Fibroblast of lung (primary cell): Measurements from ENCODE around the gene ATP5MC2. TPM values are rescaled to one million over a fixed set of nuclear protein-coding genes. Genes with fewer than 3 reads are reported as not detected.
A peak's percentile ranks its signal among the peaks of the same experiment; 100 is the strongest.

Source experiments
- DNase-seq, 2 donors: peaks; one replicate each; pipeline versions ENCODE4 v3.0.0 to v3.0.0-alpha.2; 2010; ENCODE audit warnings: low read depth in 2 of 2
- H2AFZ ChIP-seq: 2 replicates; pipeline ENCODE4 v1.5.1; 2012; ENCODE audit warnings: low read length, control low read depth, inconsistent platforms
- H3K27ac ChIP-seq: 2 replicates; pipeline ENCODE4 v1.5.1; 2011; ENCODE audit warnings: low read length, control low read depth; ENCODE audit not compliant: insufficient read depth
- H3K27me3 ChIP-seq: 2 replicates; pipeline ENCODE4 v1.5.1; 2011; ENCODE audit warnings: mild to moderate bottlenecking, low read length; ENCODE audit not compliant: control insufficient read depth, insufficient read depth
- H3K36me3 ChIP-seq: 2 replicates; pipeline ENCODE4 v1.5.1; 2011; ENCODE audit warnings: low read length; ENCODE audit not compliant: control insufficient read depth, insufficient read depth
- H3K4me1 ChIP-seq: 2 replicates; pipeline ENCODE4 v1.5.1; 2011; ENCODE audit warnings: low read length; ENCODE audit not compliant: control insufficient read depth, insufficient read depth; ENCODE audit errors: extremely low read depth
- H3K4me2 ChIP-seq: 2 replicates; pipeline ENCODE4 v1.5.1; 2011; ENCODE audit warnings: low read length, control low read depth; ENCODE audit not compliant: insufficient read depth; ENCODE audit errors: extremely low read depth
- H3K4me3 ChIP-seq, 4 experiments: fragments of 200-600 bp in 1 of 4; sonication (generic) in 1 of 4; replicated peaks in 1 of 4; 2 replicates each; pipeline ENCODE4 v1.5.1; 2011 to 2016; ENCODE audit warnings: low read length in 4 of 4, low read depth in 3 of 4, mild to moderate bottlenecking in 3 of 4, control low read depth in 2 of 4, inconsistent platforms in 1 of 4, mixed read lengths in 1 of 4; ENCODE audit not compliant: insufficient read depth in 1 of 4; ENCODE audit errors: control extremely low read depth in 1 of 4
- H3K79me2 ChIP-seq: 2 replicates; pipeline ENCODE4 v1.5.1; 2012; ENCODE audit warnings: mild to moderate bottlenecking, low read length, inconsistent platforms; ENCODE audit not compliant: control insufficient read depth, insufficient read depth
- H3K9ac ChIP-seq: 2 replicates; pipeline ENCODE4 v1.5.1; 2011; ENCODE audit warnings: mild to moderate bottlenecking, low read length, control low read depth; ENCODE audit not compliant: insufficient read depth
- H3K9me3 ChIP-seq: 2 replicates; pipeline ENCODE4 v1.5.1; 2012; ENCODE audit warnings: low read depth, low read length; ENCODE audit not compliant: control insufficient read depth, insufficient read depth
- H4K20me1 ChIP-seq: 2 replicates; pipeline ENCODE4 v1.5.1; 2011; ENCODE audit warnings: low read length; ENCODE audit not compliant: control insufficient read depth, insufficient read depth; ENCODE audit errors: extremely low read depth
- CTCF ChIP-seq, 2 donors: IDR thresholded peaks in 1 of 2; conservative IDR thresholded peaks in 1 of 2; 1 replicate in 1 of 2; 2 replicates in 1 of 2; pipeline ENCODE4 v1.5.1; 2011 to 2012; ENCODE audit warnings: low read length in 2 of 2, control low read depth in 1 of 2, inconsistent platforms in 1 of 2, low read depth in 1 of 2, mild to moderate bottlenecking in 1 of 2
- EZH2 ChIP-seq: IDR thresholded peaks from 2 replicates; pipeline ENCODE4 v1.5.1; 2012; ENCODE audit warnings: low read length, control low read depth, mild to moderate bottlenecking; ENCODE audit errors: missing control alignments
- polyA plus RNA-seq, 2 donors: library from polyadenylated mRNA; depleted of rRNA in 1 of 2; stranded (reverse) in 1 of 2; unstranded in 1 of 2; fragments of >200 nt; gene quantifications; 2 replicates each; pipeline ENCODE4 v1.2.1, GENCODE V29; 2011 to 2012; ENCODE audit warnings: missing spikeins in 1 of 2
- total RNA-seq: library from RNA; depleted of rRNA; stranded (reverse); fragments of >200 nt; gene quantifications from 2 replicates; pipeline ENCODE4 v1.2.1, GENCODE V29; 2014

Gene ATP5MC2
- total and polyA plus RNA-seq, 2 donors (not counting 1 experiment from before 2014, with no cell fraction given) = 148 to 232 TPM

GRCh38 chr12:53622724-53623123, 53.2 kb downstream of the ATP5MC2 start:
- Histone ChIP-seq H2AFZ (no peak overlapping the region), H3K27ac (no peak overlapping the region), H3K4me2 (no peak overlapping the region), H3K9me3 (no peaks in the 10 kb centered on the region), H3K4me1 (no peaks in the 10 kb centered on the region), H3K9ac (no peak overlapping the region), H4K20me1 (no peaks in the 10 kb centered on the region), H3K4me3 (no peak overlapping the region), H3K79me2 (peaks cover 64% of the 10 kb centered on the region), H3K36me3 (no peaks in the 10 kb centered on the region), H3K27me3 (no peaks in the 10 kb centered on the region)
- TF ChIP-seq CTCF (conservative IDR thresholded peaks at IDR 0.05 in 1 of 2, IDR thresholded peaks at IDR 0.05 in 1 of 2; ENCODE audit: low read depth in 1 of 2, low read length in 2 of 2) = no peak
- TF ChIP-seq EZH2 = no peak
- DNase-seq = no peak

GRCh38 chr12:53618275-53618674, 57.6 kb downstream of the ATP5MC2 start:
- TF ChIP-seq CTCF (conservative IDR thresholded peaks at IDR 0.05 in 1 of 2, IDR thresholded peaks at IDR 0.05 in 1 of 2; ENCODE audit: low read depth in 1 of 2, low read length in 2 of 2) (no peak), EZH2 (no peak)
- H3K27me3 ChIP-seq = no peaks in the 10 kb centered on the region
- H3K9me3 ChIP-seq = no peaks in the 10 kb centered on the region
- no peaks in the 10 kb centered on the region for H4K20me1 ChIP-seq
- H3K4me2 ChIP-seq = peak overlapping the region; percentile 88
- no peak overlapping the region for H2AFZ ChIP-seq
- H3K4me3 ChIP-seq = peak overlapping the region; percentile 7 to 38 (median 12)
- no peak overlapping the region for H3K27ac ChIP-seq
- H3K4me1 ChIP-seq = no peaks in the 10 kb centered on the region
- H3K36me3 ChIP-seq = no peaks in the 10 kb centered on the region
- DNase-seq = no peak
- peaks cover 63% of the 10 kb centered on the region for H3K79me2 ChIP-seq
- H3K9ac ChIP-seq = no peak overlapping the region

DNA sequence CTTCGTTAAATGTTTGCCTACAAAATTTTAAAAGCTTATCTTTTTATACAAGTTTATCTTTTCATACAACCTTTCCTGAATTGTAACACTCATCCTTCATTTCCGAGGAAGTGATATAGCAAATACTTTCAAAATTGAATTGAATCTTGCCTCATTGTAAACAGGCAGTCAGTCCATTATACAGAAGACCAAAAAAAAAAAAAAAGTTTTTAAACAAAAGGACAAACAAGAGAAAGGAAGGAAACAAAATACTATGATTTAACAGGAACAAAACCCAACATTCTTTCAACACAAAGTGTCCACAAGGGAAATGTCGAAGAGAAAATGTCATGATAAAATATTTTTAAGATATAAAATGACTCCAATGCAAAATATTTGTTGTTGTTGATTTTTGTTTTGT, 58.2 kb downstream of the ATP5MC2 start:
- peak overlapping the region; percentile 88 for H3K4me2 ChIP-seq
- H3K27ac ChIP-seq = no peak overlapping the region
- no peak overlapping the region for H3K9ac ChIP-seq
- peak overlapping the region in 3 of 4 experiments; percentile 7 to 38 (median 11) for H3K4me3 ChIP-seq
- TF ChIP-seq EZH2 = no peak
- no peak for TF ChIP-seq CTCF (conservative IDR thresholded peaks at IDR 0.05 in 1 of 2, IDR thresholded peaks at IDR 0.05 in 1 of 2; ENCODE audit: low read depth in 1 of 2, low read length in 2 of 2)
- DNase-seq = no peak
- H3K36me3 ChIP-seq = no peaks in the 10 kb centered on the region
- no peak overlapping the region for H2AFZ ChIP-seq
- no peaks in the 10 kb centered on the region for H3K4me1 ChIP-seq
- no peaks in the 10 kb centered on the region for H3K27me3 ChIP-seq
- H3K9me3 ChIP-seq = no peaks in the 10 kb centered on the region
- no peaks in the 10 kb centered on the region for H4K20me1 ChIP-seq
- H3K79me2 ChIP-seq = peaks cover 58% of the 10 kb centered on the region
